ENCODE results near the gene USF3. TPM values are rescaled to one million over a fixed set of nuclear protein-coding genes. Genes with fewer than 3 reads are reported as not detected.

USF3 gene
- total and polyA plus RNA-seq, 2 of the 4 experiments (the other 2 are of a cell fraction) = 3.0 to 5.2 TPM

DNA sequence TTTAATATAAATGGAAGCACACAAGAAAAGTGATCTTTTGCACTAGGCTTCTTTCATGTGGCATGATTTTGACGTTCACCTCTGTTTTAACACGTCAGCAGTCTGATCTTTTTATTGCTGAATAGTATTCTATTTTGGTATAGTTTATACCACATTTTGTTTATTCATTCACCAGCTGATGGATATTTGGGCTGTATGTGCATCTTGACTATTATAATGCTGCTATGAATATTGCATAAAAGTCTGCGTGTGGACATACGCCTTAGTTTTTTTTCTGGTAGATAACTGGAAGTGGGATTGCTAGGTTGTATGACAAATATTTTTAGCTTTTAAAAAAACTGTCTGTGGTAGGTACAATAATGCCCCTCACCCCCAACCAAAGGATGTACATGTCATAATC is 35.3 kb upstream of the USF3 start:
- Histone ChIP-seq H2BK20ac (ENCODE audit: low read depth, low read length) (no peak overlapping the region), H2AFZ (replicated peaks; ENCODE audit: low read length, poor library complexity) (no peak overlapping the region), H4K91ac (ENCODE audit: insufficient read depth, low read depth, low read length) (no peak overlapping the region), H4K8ac (ENCODE audit: low read depth in 2 of 2, low read length in 2 of 2) (no peak overlapping the region), H3K18ac (ENCODE audit: low read depth, low read length) (no peak overlapping the region), H3K9ac (ENCODE audit: low read depth, low read length) (no peak overlapping the region), H2BK5ac (ENCODE audit: low read depth, low read length, poor library complexity, severe bottlenecking) (no peak overlapping the region), H3K27me3 (ENCODE audit: control insufficient read depth, insufficient read depth, low read length) (no peaks in the 10 kb centered on the region), H3K27ac (ENCODE audit: insufficient read depth, low read length) (no peak overlapping the region), H2BK120ac (ENCODE audit: low read depth, low read length) (no peak overlapping the region), H4K20me1 (ENCODE audit: insufficient read depth, low read length) (peaks cover 64% of the 10 kb centered on the region), H3K4me3 (ENCODE audit: insufficient read depth, low read depth, low read length) (no peak overlapping the region), H3K4me2 (ENCODE audit: low read depth, low read length) (no peak overlapping the region), H3K4me1 (ENCODE audit: control insufficient read depth, insufficient read depth, low read length) (peaks cover 2% of the 10 kb centered on the region; the same call in 1 of the 2 replicates), H3K9me1 (ENCODE audit: insufficient read depth, low read length) (peaks cover 3% of the 10 kb centered on the region; the same call in 1 of the 2 replicates), H3K56ac (ENCODE audit: extremely low read depth, insufficient read depth, low read length) (no peak overlapping the region), H2BK15ac (ENCODE audit: low read depth, low read length) (no peak overlapping the region), H3K36me3 (ENCODE audit: control insufficient read depth, insufficient read depth, low read length) (peaks cover 7% of the 10 kb centered on the region; the same call in 1 of the 2 replicates), H4K5ac (ENCODE audit: low read depth, low read length) (no peak overlapping the region), H3K4ac (ENCODE audit: low read depth, low read length) (no peak overlapping the region), H2AK5ac (ENCODE audit: low read depth, low read length) (no peak overlapping the region), H3K79me1 (ENCODE audit: low read depth in 1 of 2, low read length in 2 of 2) (peaks cover 22 to 65% of the 10 kb centered on the region in 2 experiments), H3K14ac (replicated peaks; ENCODE audit: low read depth, low read length) (no peak overlapping the region), H3K23ac (ENCODE audit: low read depth, low read length) (no peak overlapping the region), H2AK9ac (replicated peaks; ENCODE audit: low read depth, low read length, poor library complexity) (no peak overlapping the region), H3K9me3 (ENCODE audit: control insufficient read depth, insufficient read depth, low read length) (no peaks in the 10 kb centered on the region)
- BruUV-seq (replicated peaks) = no TSS peak
- in situ Hi-C loops (cut with MboI; ENCODE audit: low sequenced_read_pairs) = loop anchor here (10.0 kb wide), 2 partner anchors 183 to 423 kb away; no protein-coding TSS in a partner anchor
- ChIA-PET POLR2A (ENCODE audit: unreplicated experiment) (no interaction called here), CTCF (no interaction called here)
- no CpG with 5 or more reads among the region's 4 CpGs for WGBS, 2 experiments (ENCODE audit: extremely low coverage in 2 of 2, insufficient read length in 1 of 2)
- TF ChIP-seq, protein P1, sequence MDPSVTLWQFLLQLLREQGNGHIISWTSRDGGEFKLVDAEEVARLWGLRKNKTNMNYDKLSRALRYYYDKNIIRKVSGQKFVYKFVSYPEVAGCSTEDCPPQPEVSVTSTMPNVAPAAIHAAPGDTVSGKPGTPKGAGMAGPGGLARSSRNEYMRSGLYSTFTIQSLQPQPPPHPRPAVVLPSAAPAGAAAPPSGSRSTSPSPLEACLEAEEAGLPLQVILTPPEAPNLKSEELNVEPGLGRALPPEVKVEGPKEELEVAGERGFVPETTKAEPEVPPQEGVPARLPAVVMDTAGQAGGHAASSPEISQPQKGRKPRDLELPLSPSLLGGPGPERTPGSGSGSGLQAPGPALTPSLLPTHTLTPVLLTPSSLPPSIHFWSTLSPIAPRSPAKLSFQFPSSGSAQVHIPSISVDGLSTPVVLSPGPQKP (IDR thresholded peaks at IDR 0.05; ENCODE audit: borderline replicate concordance, low read depth, low read length) = no peak
- TF ChIP-seq FOS (IDR thresholded peaks at IDR 0.05; ENCODE audit: low read depth, low read length) = no peak
- no peak for TF ChIP-seq CHD1 (IDR thresholded peaks at IDR 0.05; ENCODE audit: low read depth, low read length)
- TF ChIP-seq, protein P2, sequence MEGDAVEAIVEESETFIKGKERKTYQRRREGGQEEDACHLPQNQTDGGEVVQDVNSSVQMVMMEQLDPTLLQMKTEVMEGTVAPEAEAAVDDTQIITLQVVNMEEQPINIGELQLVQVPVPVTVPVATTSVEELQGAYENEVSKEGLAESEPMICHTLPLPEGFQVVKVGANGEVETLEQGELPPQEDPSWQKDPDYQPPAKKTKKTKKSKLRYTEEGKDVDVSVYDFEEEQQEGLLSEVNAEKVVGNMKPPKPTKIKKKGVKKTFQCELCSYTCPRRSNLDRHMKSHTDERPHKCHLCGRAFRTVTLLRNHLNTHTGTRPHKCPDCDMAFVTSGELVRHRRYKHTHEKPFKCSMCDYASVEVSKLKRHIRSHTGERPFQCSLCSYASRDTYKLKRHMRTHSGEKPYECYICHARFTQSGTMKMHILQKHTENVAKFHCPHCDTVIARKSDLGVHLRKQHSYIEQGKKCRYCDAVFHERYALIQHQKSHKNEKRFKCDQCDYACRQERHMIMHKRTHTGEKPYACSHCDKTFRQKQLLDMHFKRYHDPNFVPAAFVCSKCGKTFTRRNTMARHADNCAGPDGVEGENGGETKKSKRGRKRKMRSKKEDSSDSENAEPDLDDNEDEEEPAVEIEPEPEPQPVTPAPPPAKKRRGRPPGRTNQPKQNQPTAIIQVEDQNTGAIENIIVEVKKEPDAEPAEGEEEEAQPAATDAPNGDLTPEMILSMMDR (conservative IDR thresholded peaks at IDR 0.05; ENCODE audit: low read depth, low read length) = no peak
- TF ChIP-seq MAFK (IDR thresholded peaks at IDR 0.05; ENCODE audit: low read depth, low read length) = no peak
- no peak for TF ChIP-seq BHLHE40 (IDR thresholded peaks at IDR 0.05; ENCODE audit: low read depth, low read length)
- TF ChIP-seq POLR2A (IDR thresholded peaks at IDR 0.05; ENCODE audit: low read depth, low read length) = no peak
- no peak for TF ChIP-seq RAD21 (IDR thresholded peaks at IDR 0.05; ENCODE audit: low read length)
- TF ChIP-seq RFX5 (IDR thresholded peaks at IDR 0.05; ENCODE audit: low read depth, low read length) = no peak
- TF ChIP-seq SMC3 (IDR thresholded peaks at IDR 0.05; ENCODE audit: low read depth, low read length) = no peak
- TF ChIP-seq CEBPB (IDR thresholded peaks at IDR 0.05; ENCODE audit: low read depth, low read length) = no peak
- TF ChIP-seq MAZ (IDR thresholded peaks at IDR 0.05; ENCODE audit: borderline replicate concordance, low read depth, low read length) = no peak
- TF ChIP-seq MXI1 (IDR thresholded peaks at IDR 0.05; ENCODE audit: borderline replicate concordance, low read depth, low read length) = no peak
- TF ChIP-seq, protein P3, sequence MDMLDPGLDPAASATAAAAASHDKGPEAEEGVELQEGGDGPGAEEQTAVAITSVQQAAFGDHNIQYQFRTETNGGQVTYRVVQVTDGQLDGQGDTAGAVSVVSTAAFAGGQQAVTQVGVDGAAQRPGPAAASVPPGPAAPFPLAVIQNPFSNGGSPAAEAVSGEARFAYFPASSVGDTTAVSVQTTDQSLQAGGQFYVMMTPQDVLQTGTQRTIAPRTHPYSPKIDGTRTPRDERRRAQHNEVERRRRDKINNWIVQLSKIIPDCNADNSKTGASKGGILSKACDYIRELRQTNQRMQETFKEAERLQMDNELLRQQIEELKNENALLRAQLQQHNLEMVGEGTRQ (IDR thresholded peaks at IDR 0.05; ENCODE audit: low read depth, low read length) = no peak
- no peak for TF ChIP-seq NFE2L2 (IDR thresholded peaks at IDR 0.05; ENCODE audit: low read depth, low read length)
- TF ChIP-seq RCOR1 (IDR thresholded peaks at IDR 0.05; ENCODE audit: insufficient replicate concordance, low read length) = no peak
- DNase-seq (no peak), ATAC-seq (ENCODE audit: low read depth) (no peak)
- dilution Hi-C loops (cut with HindIII; ENCODE audit: low sequenced_read_pairs, unreplicated experiment) = no loop called here
- intact Hi-C loops (cut with micrococcal nuclease) = no loop called here
